DND-41 (cell line): ENCODE data around the gene SON.

Source experiments
- ATAC-seq: fragments of 200-7000 bp; cut with Tn5 transposase; 3 replicates; pipeline ENCODE4 v1.9.1; 2021; ENCODE audit warnings: low read depth; ENCODE audit not compliant: insufficient read depth
- DNase-seq: peaks from one replicate; pipeline ENCODE4 v3.0.0-alpha.2; 2020
- H2AFZ ChIP-seq: 2 replicates; pipeline ENCODE4 v1.6.0; 2012; ENCODE audit warnings: low read depth, low read length
- H3K27ac ChIP-seq: 2 replicates; pipeline ENCODE4 v1.5.1; 2012; ENCODE audit warnings: low read length, inconsistent platforms
- H3K27me3 ChIP-seq: fragments of 200-600 bp; sonication (generic); 2 replicates; pipeline ENCODE4 v1.6.0; 2012; ENCODE audit warnings: low read length, mild to moderate bottlenecking, inconsistent platforms; ENCODE audit not compliant: insufficient read depth, poor library complexity
- H3K36me3 ChIP-seq: 2 replicates; pipeline ENCODE4 v1.5.1; 2012; ENCODE audit warnings: low read length, inconsistent platforms; ENCODE audit not compliant: insufficient read depth
- H3K4me1 ChIP-seq: 2 replicates; pipeline ENCODE4 v1.5.1; 2012; ENCODE audit warnings: mild to moderate bottlenecking, low read length; ENCODE audit not compliant: insufficient read depth
- H3K4me2 ChIP-seq: 2 replicates; pipeline ENCODE4 v1.6.0; 2012; ENCODE audit warnings: mild to moderate bottlenecking, moderate library complexity, low read length, inconsistent platforms; ENCODE audit not compliant: insufficient read depth
- H3K4me3 ChIP-seq, 2 experiments: fragments of 200-600 bp in 1 of 2; shearing (Covaris generic) in 1 of 2; 2 replicates each; pipeline ENCODE4 v1.5.1; 2012 to 2016; ENCODE audit warnings: inconsistent platforms in 2 of 2, low read length in 2 of 2, mild to moderate bottlenecking in 2 of 2, low read depth in 1 of 2, moderate library complexity in 1 of 2
- H3K79me2 ChIP-seq: 2 replicates; pipeline ENCODE4 v1.6.0; 2012; ENCODE audit warnings: low read length, inconsistent platforms; ENCODE audit not compliant: insufficient read depth
- H3K9ac ChIP-seq: 2 replicates; pipeline ENCODE4 v1.6.0; 2012; ENCODE audit warnings: low read depth, mild to moderate bottlenecking, inconsistent platforms, low read length, moderate library complexity
- H3K9me3 ChIP-seq: 2 replicates; pipeline ENCODE4 v1.5.1; 2012; ENCODE audit warnings: low read length, moderate library complexity, mild to moderate bottlenecking, inconsistent platforms; ENCODE audit not compliant: insufficient read depth, severe bottlenecking
- H4K20me1 ChIP-seq: 2 replicates; pipeline ENCODE4 v1.6.0; 2012; ENCODE audit warnings: low read length; ENCODE audit not compliant: insufficient read depth
- CTCF ChIP-seq: IDR thresholded peaks from 2 replicates; pipeline ENCODE4 v1.5.1; 2012; ENCODE audit warnings: borderline replicate concordance, low read length, moderate library complexity, mild to moderate bottlenecking; ENCODE audit not compliant: poor library complexity, severe bottlenecking; ENCODE audit errors: extremely low read depth
- EZH2 ChIP-seq: IDR thresholded peaks from 3 replicates; pipeline ENCODE4 v1.6.1; 2012; ENCODE audit warnings: borderline replicate concordance, low read depth, mild to moderate bottlenecking, moderate library complexity, low read length, inconsistent platforms; ENCODE audit not compliant: severe bottlenecking

SON gene

DNA sequence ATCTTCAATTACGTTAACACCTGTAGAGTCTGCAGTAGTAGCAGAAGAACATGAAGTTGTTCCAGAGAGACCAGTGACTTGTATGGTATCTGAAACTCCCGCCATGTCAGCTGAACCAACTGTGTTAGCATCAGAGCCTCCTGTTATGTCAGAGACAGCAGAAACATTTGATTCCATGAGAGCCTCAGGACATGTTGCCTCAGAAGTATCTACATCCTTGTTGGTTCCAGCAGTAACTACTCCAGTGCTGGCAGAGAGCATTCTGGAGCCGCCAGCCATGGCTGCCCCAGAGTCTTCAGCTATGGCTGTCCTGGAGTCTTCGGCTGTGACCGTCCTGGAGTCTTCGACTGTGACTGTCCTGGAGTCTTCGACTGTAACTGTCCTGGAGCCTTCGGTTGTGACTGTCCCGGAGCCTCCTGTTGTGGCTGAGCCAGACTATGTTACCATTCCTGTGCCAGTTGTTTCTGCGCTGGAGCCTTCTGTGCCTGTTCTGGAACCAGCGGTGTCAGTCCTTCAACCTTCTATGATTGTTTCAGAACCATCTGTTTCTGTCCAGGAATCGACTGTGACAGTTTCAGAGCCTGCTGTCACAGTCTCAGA, 10.3 kb downstream of the SON start:
- peaks cover 98% of the 10 kb centered on the region for H3K79me2 ChIP-seq
- peaks cover 87% of the 10 kb centered on the region for H4K20me1 ChIP-seq
- H3K9me3 ChIP-seq, result no peaks in the 10 kb centered on the region
- TF ChIP-seq CTCF, result no peak
- TF ChIP-seq EZH2, result no peak
- H3K9ac ChIP-seq, result no peak overlapping the region
- no peak overlapping the region for H3K4me3 ChIP-seq
- H3K27me3 ChIP-seq, result no peaks in the 10 kb centered on the region
- no peak overlapping the region for H3K27ac ChIP-seq
- peaks cover 97% of the 10 kb centered on the region for H3K36me3 ChIP-seq
- ATAC-seq (peak; percentile 32; the same call in 1 of the 3 replicates), DNase-seq (no peak)
- H3K4me1 ChIP-seq, result peaks cover 46% of the 10 kb centered on the region
- no peak overlapping the region; the same call in 1 of the 2 replicates for H3K4me2 ChIP-seq
- no peak overlapping the region for H2AFZ ChIP-seq

- Histone ChIP-seq H3K9me3 (no peaks in the 10 kb centered on the region), H3K4me1 (peaks cover 43% of the 10 kb centered on the region), H4K20me1 (peaks cover 89% of the 10 kb centered on the region), H2AFZ (no peak overlapping the region), H3K27ac (no peak overlapping the region), H3K79me2 (peaks cover 98% of the 10 kb centered on the region), H3K4me3 (no peak overlapping the region; a peak in 1 of 4 replicates), H3K27me3 (no peaks in the 10 kb centered on the region), H3K4me2 (peak overlapping the region; percentile 31; the same call in 1 of the 2 replicates), H3K36me3 (peaks cover 97% of the 10 kb centered on the region), H3K9ac (no peak overlapping the region)
- ATAC-seq (no peak), DNase-seq (no peak)
- TF ChIP-seq CTCF, result no peak
- TF ChIP-seq EZH2, result no peak
These were observed 11.6 kb downstream of the SON start for GRCh38 chr21:33554236-33554981.

DNA sequence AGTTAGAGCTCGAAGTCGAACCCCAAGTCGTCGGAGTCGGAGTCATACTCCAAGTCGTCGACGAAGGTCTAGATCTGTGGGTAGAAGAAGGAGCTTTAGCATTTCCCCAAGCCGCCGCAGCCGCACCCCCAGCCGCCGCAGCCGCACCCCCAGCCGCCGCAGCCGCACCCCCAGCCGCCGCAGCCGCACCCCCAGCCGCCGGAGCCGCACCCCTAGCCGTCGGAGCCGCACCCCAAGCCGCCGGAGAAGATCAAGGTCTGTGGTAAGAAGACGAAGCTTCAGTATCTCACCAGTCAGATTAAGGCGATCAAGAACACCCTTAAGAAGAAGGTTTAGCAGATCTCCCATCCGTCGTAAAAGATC, 12.1 kb downstream of the SON start:
- TF ChIP-seq EZH2 (no peak), CTCF (no peak)
- Histone ChIP-seq H3K4me2 (peak overlapping the region; percentile 1; the same call in 1 of the 2 replicates), H3K36me3 (peaks cover 97% of the 10 kb centered on the region), H3K27me3 (no peaks in the 10 kb centered on the region), H3K9me3 (no peaks in the 10 kb centered on the region), H3K27ac (no peak overlapping the region), H3K4me1 (peaks cover 40% of the 10 kb centered on the region), H3K79me2 (peaks cover 98% of the 10 kb centered on the region), H3K4me3 (no peak overlapping the region), H3K9ac (no peak overlapping the region), H2AFZ (no peak overlapping the region), H4K20me1 (peaks cover 88% of the 10 kb centered on the region)
- DNase-seq, result no peak
- no peak for ATAC-seq
